ENCODE results near the gene SOD3.
A peak's percentile ranks its signal among the peaks of the same experiment; 100 is the strongest.

The SOD3 gene

DNA sequence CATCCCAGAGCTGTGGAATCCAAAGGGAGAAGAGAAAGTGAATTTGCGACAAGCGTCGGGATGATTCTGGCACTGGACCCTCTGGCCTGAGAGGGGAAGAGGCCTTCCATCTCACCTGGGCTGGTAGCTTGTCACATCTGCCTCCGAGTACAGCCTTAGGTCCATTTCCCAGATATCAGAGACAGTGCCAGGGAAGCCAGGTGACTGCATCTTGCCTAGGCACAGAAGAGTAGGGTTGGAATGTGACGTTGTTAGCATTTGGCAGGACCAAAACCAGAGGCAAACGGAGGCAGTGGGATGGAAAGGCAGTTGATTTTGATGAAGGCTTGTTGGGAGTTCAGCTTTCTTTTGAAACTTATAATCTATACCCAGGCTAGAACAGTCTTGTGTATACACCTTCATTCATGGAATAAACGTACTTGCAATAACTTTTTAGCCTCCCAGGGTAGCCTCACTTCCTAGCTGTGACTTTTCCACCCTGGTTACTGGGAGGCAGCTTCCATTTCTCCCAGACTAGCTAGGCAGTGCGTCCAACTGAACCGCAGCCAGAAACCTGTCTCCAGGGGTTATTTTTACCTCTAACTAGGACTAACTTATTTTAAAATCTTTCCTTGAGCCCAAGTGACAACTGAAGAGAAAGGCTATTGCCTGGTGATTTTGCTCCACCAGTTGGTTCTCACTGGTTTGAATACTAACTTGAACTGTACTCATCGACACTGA is 5.9 kb downstream of the SOD3 start:
- peak overlapping the region; percentile 66 for H3K4me3 ChIP-seq
- TF ChIP-seq, protein P1, sequence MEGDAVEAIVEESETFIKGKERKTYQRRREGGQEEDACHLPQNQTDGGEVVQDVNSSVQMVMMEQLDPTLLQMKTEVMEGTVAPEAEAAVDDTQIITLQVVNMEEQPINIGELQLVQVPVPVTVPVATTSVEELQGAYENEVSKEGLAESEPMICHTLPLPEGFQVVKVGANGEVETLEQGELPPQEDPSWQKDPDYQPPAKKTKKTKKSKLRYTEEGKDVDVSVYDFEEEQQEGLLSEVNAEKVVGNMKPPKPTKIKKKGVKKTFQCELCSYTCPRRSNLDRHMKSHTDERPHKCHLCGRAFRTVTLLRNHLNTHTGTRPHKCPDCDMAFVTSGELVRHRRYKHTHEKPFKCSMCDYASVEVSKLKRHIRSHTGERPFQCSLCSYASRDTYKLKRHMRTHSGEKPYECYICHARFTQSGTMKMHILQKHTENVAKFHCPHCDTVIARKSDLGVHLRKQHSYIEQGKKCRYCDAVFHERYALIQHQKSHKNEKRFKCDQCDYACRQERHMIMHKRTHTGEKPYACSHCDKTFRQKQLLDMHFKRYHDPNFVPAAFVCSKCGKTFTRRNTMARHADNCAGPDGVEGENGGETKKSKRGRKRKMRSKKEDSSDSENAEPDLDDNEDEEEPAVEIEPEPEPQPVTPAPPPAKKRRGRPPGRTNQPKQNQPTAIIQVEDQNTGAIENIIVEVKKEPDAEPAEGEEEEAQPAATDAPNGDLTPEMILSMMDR (IDR thresholded peaks at IDR 0.05) = no peak
- DNase-seq (ENCODE audit: low spot score) = no peak
- peak overlapping the region; percentile 60 to 79 for H3K27ac ChIP-seq

DNA sequence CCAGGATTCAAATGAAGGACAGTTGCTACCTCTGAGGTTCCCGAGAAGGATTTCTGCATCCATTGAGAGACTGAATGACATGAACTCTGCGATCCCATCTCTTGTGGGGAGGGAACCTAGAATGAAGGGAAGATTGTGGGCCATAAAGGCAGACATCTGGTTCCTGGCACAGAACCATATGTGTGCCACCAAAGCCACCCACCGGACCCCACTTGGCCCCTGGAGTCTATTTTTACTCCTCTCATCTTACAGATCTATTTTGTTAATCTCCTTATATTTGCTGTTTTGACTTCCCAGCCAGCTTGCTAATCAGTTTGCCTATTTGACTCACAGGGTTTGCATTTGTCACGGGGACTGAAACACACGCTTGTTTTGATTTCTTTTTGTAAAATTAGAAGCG is 7.3 kb downstream of the SOD3 start:
- no peak for DNase-seq (ENCODE audit: low spot score)
- TF ChIP-seq, protein P1 (IDR thresholded peaks at IDR 0.05) = no peak
- Histone ChIP-seq H3K27ac (peak overlapping the region in 1 of 2 donors; percentile 16), H3K4me3 (no peak overlapping the region)

- no peak for DNase-seq (ENCODE audit: low spot score)
- Histone ChIP-seq H3K27ac (no peak overlapping the region), H3K4me3 (no peak overlapping the region)
- TF ChIP-seq, protein P1 (IDR thresholded peaks at IDR 0.05) = no peak
Observed at GRCh38 chr4:24805067-24805466, 9.7 kb downstream of the SOD3 start.

- TF ChIP-seq, protein P1 (IDR thresholded peaks at IDR 0.05) = no peak
- Histone ChIP-seq H3K27ac (no peak overlapping the region), H3K4me3 (no peak overlapping the region)
- DNase-seq (ENCODE audit: low spot score) = no peak
Observed at GRCh38 chr4:24805566-24805965, 10.2 kb downstream of the SOD3 start.

DNA sequence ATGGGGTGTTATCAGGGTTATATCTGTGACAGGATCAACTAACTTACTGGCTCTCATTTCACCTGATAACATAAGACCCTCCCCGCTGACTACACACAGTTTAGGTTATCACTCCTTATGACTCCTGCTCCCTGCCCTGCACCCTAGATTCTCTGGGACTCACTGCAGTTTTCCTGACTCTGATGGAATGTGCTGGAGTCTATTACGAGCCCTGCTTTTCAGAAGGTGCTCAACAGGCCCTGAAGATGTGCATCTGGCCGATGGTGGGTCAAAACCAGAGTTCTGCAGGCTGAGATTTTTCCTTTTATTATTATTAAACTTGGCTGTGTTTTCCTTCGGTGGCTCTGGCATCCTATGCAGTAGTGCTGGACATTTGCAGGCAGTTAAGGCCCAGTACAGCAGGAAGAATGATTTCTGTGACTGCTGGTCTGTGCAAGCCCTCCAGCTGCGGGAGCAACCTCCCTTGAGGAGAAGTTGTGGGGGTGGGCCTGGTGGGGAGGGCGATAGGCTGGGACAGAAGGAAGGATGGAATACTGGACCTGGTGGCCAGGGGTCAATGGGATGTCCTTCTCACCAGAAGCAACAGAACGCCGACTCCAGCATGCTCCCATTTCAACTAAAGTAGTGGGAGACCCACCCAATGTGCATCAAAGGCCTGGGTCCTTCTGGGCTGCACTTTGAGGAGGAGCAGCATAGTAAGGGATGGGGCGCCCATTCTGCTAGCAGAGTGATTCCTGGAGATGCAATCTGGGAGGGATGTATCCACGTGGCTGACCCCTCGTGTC is 11.0 kb downstream of the SOD3 start:
- H3K27ac ChIP-seq = peak overlapping the region in 1 of 2 donors; percentile 3
- DNase-seq (ENCODE audit: low spot score) = no peak
- TF ChIP-seq, protein P1 (IDR thresholded peaks at IDR 0.05) = no peak
- no peak overlapping the region for H3K4me3 ChIP-seq

- no peak for DNase-seq (ENCODE audit: low spot score)
- TF ChIP-seq, protein P1 (IDR thresholded peaks at IDR 0.05) = no peak
- Histone ChIP-seq H3K4me3 (no peak overlapping the region), H3K27ac (peak overlapping the region; percentile 13 to 83)
Observed at GRCh38 chr4:24807611-24808010, 12.2 kb downstream of the SOD3 start.
